ENCODE measurements around the gene ZNF428. TPM values are rescaled to one million over a fixed set of nuclear protein-coding genes. Genes with fewer than 3 reads are reported as not detected.

Gene ZNF428
- polyA plus RNA-seq, 3 donors = 3.8 to 5.6 (median 3.9) TPM

- Histone ChIP-seq H3K27ac (ENCODE audit: low read depth in 1 of 2, low read length in 2 of 2) (no peak overlapping the region), H3K79me2 (ENCODE audit: insufficient read depth, low read length) (peaks cover 9% of the 10 kb centered on the region), H3K9me3 (replicated peaks in 1 of 2; ENCODE audit: control insufficient read depth in 1 of 2, insufficient read depth in 1 of 2, low read length in 2 of 2) (no peaks in the 10 kb centered on the region), H3K36me3 (replicated peaks in 1 of 2; ENCODE audit: control insufficient read depth in 1 of 2, insufficient read depth in 2 of 2, low read length in 2 of 2) (no peaks in the 10 kb centered on the region), H3K9ac (ENCODE audit: insufficient read depth, low read length, poor library complexity, severe bottlenecking) (no peak overlapping the region), H3K27me3 (ENCODE audit: control insufficient read depth in 2 of 2, insufficient read depth in 2 of 2, low read length in 2 of 2) (peaks cover 0 to 17% of the 10 kb centered on the region in 2 donors), H4K20me1 (ENCODE audit: insufficient read depth, low read length) (peaks cover 5% of the 10 kb centered on the region), H3K4me2 (replicated peaks; ENCODE audit: extremely low read depth, low read length, poor library complexity, severe bottlenecking) (no peak overlapping the region), H3K4me3 (replicated peaks in 1 of 3; ENCODE audit: low read depth in 2 of 3, low read length in 3 of 3) (no peak overlapping the region), H3K4me1 (ENCODE audit: control insufficient read depth in 1 of 2, insufficient read depth in 2 of 2, low read length in 2 of 2) (peaks cover 17 to 22% of the 10 kb centered on the region in 2 donors), H2AFZ (ENCODE audit: insufficient read depth, low read depth, low read length, poor library complexity, severe bottlenecking) (no peak overlapping the region)
- intact Hi-C loops (cut with micrococcal nuclease) = no loop called here
- no peak for DNase-seq
- TF ChIP-seq CTCF (IDR thresholded peaks at IDR 0.05) = no peak
- no CpG with 5 or more reads among the region's 1 CpG for WGBS (ENCODE audit: insufficient coverage)
- Mint-ChIP-seq H3K9me3 (peaks cover 0 to 11% (median 3%) of the 10 kb centered on the region in 7 donors), H3K27ac (peak overlapping the region in 2 of 7 donors; percentile 42 to 44), H3K27me3 (ENCODE audit: low read depth in 3 of 3) (peaks cover 16 to 31% (median 29%) of the 10 kb centered on the region in 3 donors), H3K4me1 (peaks cover 27% of the 10 kb centered on the region), H3K4me3 (no peak overlapping the region), H3K36me3 (no peaks in the 10 kb centered on the region)
Measured at GRCh38 chr19:43622956-43623355, 3.5 kb upstream of the ZNF428 start.

GRCh38 chr19:43622070-43622469, 2.6 kb upstream of the ZNF428 start:
- intact Hi-C loops (cut with micrococcal nuclease) = no loop called here
- no peak overlapping the region for H3K27ac Mint-ChIP-seq
- no peak for TF ChIP-seq CTCF (IDR thresholded peaks at IDR 0.05)
- no peak overlapping the region for H2AFZ ChIP-seq (ENCODE audit: insufficient read depth, low read depth, low read length, poor library complexity, severe bottlenecking)
- H3K36me3 Mint-ChIP-seq = no peaks in the 10 kb centered on the region
- peaks cover 17 to 22% of the 10 kb centered on the region in 2 donors for H3K4me1 ChIP-seq (ENCODE audit: control insufficient read depth in 1 of 2, insufficient read depth in 2 of 2, low read length in 2 of 2)
- peaks cover 15 to 22% (median 21%) of the 10 kb centered on the region in 3 donors for H3K27me3 Mint-ChIP-seq (ENCODE audit: low read depth in 3 of 3)
- no peak overlapping the region for H3K4me3 Mint-ChIP-seq
- H3K4me1 Mint-ChIP-seq = peaks cover 27% of the 10 kb centered on the region
- H3K9ac ChIP-seq (ENCODE audit: insufficient read depth, low read length, poor library complexity, severe bottlenecking) = no peak overlapping the region
- peaks cover 0 to 10% (median 3%) of the 10 kb centered on the region in 7 donors for H3K9me3 Mint-ChIP-seq
- H3K36me3 ChIP-seq (replicated peaks in 1 of 2; ENCODE audit: control insufficient read depth in 1 of 2, insufficient read depth in 2 of 2, low read length in 2 of 2) = no peaks in the 10 kb centered on the region
- H3K27ac ChIP-seq (ENCODE audit: low read depth in 1 of 2, low read length in 2 of 2) = no peak overlapping the region
- peaks cover 0 to 13% of the 10 kb centered on the region in 2 donors for H3K27me3 ChIP-seq (ENCODE audit: control insufficient read depth in 2 of 2, insufficient read depth in 2 of 2, low read length in 2 of 2)
- no peak for DNase-seq
- H3K4me2 ChIP-seq (replicated peaks; ENCODE audit: extremely low read depth, low read length, poor library complexity, severe bottlenecking) = no peak overlapping the region
- peaks cover 9% of the 10 kb centered on the region for H3K79me2 ChIP-seq (ENCODE audit: insufficient read depth, low read length)
- no peaks in the 10 kb centered on the region for H3K9me3 ChIP-seq (replicated peaks in 1 of 2; ENCODE audit: control insufficient read depth in 1 of 2, insufficient read depth in 1 of 2, low read length in 2 of 2)
- peaks cover 5% of the 10 kb centered on the region for H4K20me1 ChIP-seq (ENCODE audit: insufficient read depth, low read length)
- no peak overlapping the region for H3K4me3 ChIP-seq (replicated peaks in 1 of 3; ENCODE audit: low read depth in 2 of 3, low read length in 3 of 3)
- WGBS (ENCODE audit: insufficient coverage) = 100% methylated on average over 1 of the region's 4 CpGs
